GM13976 (cell line): ENCODE results near the gene PTAR1.

Experiments
- DNase-seq: peaks from one replicate; pipeline ENCODE4 v3.0.0; 2012; ENCODE audit warnings: low spot score
- CTCF ChIP-seq: IDR thresholded peaks from 2 replicates; pipeline ENCODE4 v1.5.1; 2012; ENCODE audit warnings: borderline replicate concordance, mild to moderate bottlenecking; ENCODE audit not compliant: insufficient read depth; ENCODE audit errors: extremely low read depth, missing control alignments, control extremely low read depth
- in situ Hi-C: fragments of 300-500 bp; cut with MboI; formaldehyde crosslinking; loops from one replicate; pipeline ENCODE4 v1.12.0; 2022; ENCODE audit warnings: low sequenced_read_pairs, mixed read lengths, inconsistent platforms; ENCODE audit not compliant: unreplicated experiment

PTAR1 gene

GRCh38 chr9:69744688-69745380 is 15.0 kb downstream of the PTAR1 start:
- no peak for DNase-seq
- in situ Hi-C loops: no loop called here

GRCh38 chr9:69743930-69744329 is 15.9 kb downstream of the PTAR1 start:
- TF ChIP-seq CTCF: no peak
- in situ Hi-C loops: no loop called here
- no peak for DNase-seq

More at GRCh38 chr9:69744688-69745380, 15.0 kb downstream of the PTAR1 start:
- TF ChIP-seq CTCF: no peak

- no peak for TF ChIP-seq CTCF
- DNase-seq: no peak
- in situ Hi-C loops: no loop called here
Measured at GRCh38 chr9:69740872-69741505, 18.8 kb downstream of the PTAR1 start.

- in situ Hi-C loops: no loop called here
- TF ChIP-seq CTCF: no peak
- no peak for DNase-seq
Measured at GRCh38 chr9:69731348-69731747, 28.5 kb downstream of the PTAR1 start.

- DNase-seq: no peak
- TF ChIP-seq CTCF: no peak
- in situ Hi-C loops: no loop called here
Measured at GRCh38 chr9:69719983-69720382, 39.8 kb downstream of the PTAR1 start.

GRCh38 chr9:69719367-69719766 is 40.4 kb downstream of the PTAR1 start:
- no peak for DNase-seq
- TF ChIP-seq CTCF: no peak
- in situ Hi-C loops: no loop called here

- in situ Hi-C loops: no loop called here
- no peak for TF ChIP-seq CTCF
- no peak for DNase-seq
Measured at GRCh38 chr9:69718218-69718617, 41.6 kb downstream of the PTAR1 start.
